A549 treated with dexamethasone at 1 μM for 4 hours (cell line): Measurements from ENCODE around the gene CATSPER1. TPM values are rescaled to one million over a fixed set of nuclear protein-coding genes. Genes with fewer than 3 reads are reported as not detected.

Source experiments
- total RNA-seq: library from RNA; stranded (reverse); fragments of 200-300 nt; extraction: Qiagen RNA extraction; gene quantifications from 5 replicates; pipeline ENCODE4 v1.2.3, GENCODE V29; 2022

The CATSPER1 gene
- total RNA-seq, result 0.61 to 0.99 TPM (median 0.95 TPM) in 5 replicates

GRCh38 chr11:66026017-66026529 is at the start of gene CATSPER1:
CATSPER1 (minus strand) TSS chr11:66026479; CDS start chr11:66026379, 100 bp downstream.

GRCh38 chr11:66069715-66070603 is 43.7 kb upstream of the CATSPER1 start, which contains the start of gene PACS1:
PACS1 (plus strand) TSS chr11:66070272; CDS start chr11:66070487, 215 bp downstream.

GRCh38 chr11:66051766-66052663 is 25.7 kb upstream of the CATSPER1 start, which contains the start of gene SF3B2:
SF3B2 (plus strand) TSS chr11:66052364; CDS start chr11:66052385, 21 bp downstream.

GRCh38 chr11:66048547-66049323 is 22.5 kb upstream of the CATSPER1 start, which contains the start of gene GAL3ST3:
GAL3ST3 (minus strand) TSS chr11:66049161; CDS start chr11:66045415, 3,746 bp downstream.

GRCh38 chr11:66011785-66012303 is 14.4 kb downstream of the CATSPER1 start, which contains the start of gene CST6:
CST6 (plus strand) TSS chr11:66012008; CDS start chr11:66012045, 37 bp downstream.

GRCh38 chr11:66001942-66002647 is 24.2 kb downstream of the CATSPER1 start, which contains the start of the genes BANF1 and EIF1AD:
BANF1 (plus strand) TSS chr11:66002503; CDS start chr11:66003251, 748 bp downstream.
EIF1AD (minus strand) TSS chr11:66002157; CDS start chr11:66000389, 1,768 bp downstream.

Other genes with a start within 250 kb of the CATSPER1 start
- gene AP5B1, start 245.5 kb downstream of the CATSPER1 start, total RNA-seq, result 7.5 to 12.1 TPM (median 10.0 TPM) in 5 replicates
- 0.05 to 0.12 TPM (median 0.08 TPM) in 5 replicates for gene OVOL1, start 239.4 kb downstream of the CATSPER1 start, total RNA-seq
- gene SNX32, start 192.5 kb downstream of the CATSPER1 start, total RNA-seq, result 0.03 to 0.08 TPM (median 0.04 TPM) in 3 of 5 replicates, not detected in the others
- gene CFL1, start 168.3 kb downstream of the CATSPER1 start, total RNA-seq, result 2,038 to 2,379 TPM (median 2,208 TPM) in 5 replicates
- gene MUS81, start 166.0 kb downstream of the CATSPER1 start, total RNA-seq, result 22.6 to 34.8 TPM (median 32.1 TPM) in 5 replicates
- 0.21 to 1.0 TPM (median 0.78 TPM) in 5 replicates for gene EFEMP2, start 153.7 kb downstream of the CATSPER1 start, total RNA-seq
- gene CTSW, start 146.6 kb downstream of the CATSPER1 start, total RNA-seq, result 0.07 to 0.15 TPM in 2 of 5 replicates, not detected in the others
- gene FIBP, start 138.0 kb downstream of the CATSPER1 start, total RNA-seq, result 68.8 to 91.4 TPM (median 86.2 TPM) in 5 replicates
- 20.6 to 40.4 TPM (median 35.5 TPM) in 5 replicates for gene CCDC85B, start 135.8 kb downstream of the CATSPER1 start, total RNA-seq
- 101 to 162 TPM (median 128 TPM) in 5 replicates for gene FOSL1, start 126.1 kb downstream of the CATSPER1 start, total RNA-seq
- 27.5 to 41.8 TPM (median 38.7 TPM) in 5 replicates for gene C11orf68, start 107.4 kb downstream of the CATSPER1 start, total RNA-seq
- gene DRAP1, start 107.1 kb downstream of the CATSPER1 start, total RNA-seq, result 168 to 287 TPM (median 230 TPM) in 5 replicates
- not detected in 5 replicates for gene TSGA10IP, start 81.0 kb downstream of the CATSPER1 start, total RNA-seq
- gene SART1, start 64.7 kb downstream of the CATSPER1 start, total RNA-seq, result 46.1 to 70.0 TPM (median 66.5 TPM) in 5 replicates
- gene EIF1AD, start 24.3 kb downstream of the CATSPER1 start, total RNA-seq, result 39.5 to 47.3 TPM (median 42.0 TPM) in 5 replicates
- gene BANF1, start 24.0 kb downstream of the CATSPER1 start, total RNA-seq, result 383 to 500 TPM (median 463 TPM) in 5 replicates
- gene CST6, start 14.5 kb downstream of the CATSPER1 start, total RNA-seq, result not detected in 5 replicates
- gene GAL3ST3, start 22.7 kb upstream of the CATSPER1 start, total RNA-seq, result not detected in 5 replicates
- gene SF3B2, start 25.9 kb upstream of the CATSPER1 start, total RNA-seq, result 175 to 193 TPM (median 190 TPM) in 5 replicates
- 61.9 to 105 TPM (median 92.3 TPM) in 5 replicates for gene PACS1, start 43.8 kb upstream of the CATSPER1 start, total RNA-seq
- 31.6 to 50.9 TPM (median 48.2 TPM) in 5 replicates for gene KLC2, start 231.2 kb upstream of the CATSPER1 start, total RNA-seq
- gene RAB1B, start 242.2 kb upstream of the CATSPER1 start, total RNA-seq, result 120 to 159 TPM (median 153 TPM) in 5 replicates